Lower leg skin (tissue), 4 donors: ENCODE results near the gene MTG1. TPM values are rescaled to one million over a fixed set of nuclear protein-coding genes. Genes with fewer than 3 reads are reported as not detected.
"Not testable (repeated sequence)": the region's sequence is repeated elsewhere in the genome, so short reads cannot be mapped to it uniquely, and the experiment has no call there.

Experiments used
- DNase-seq, 2 donors: peaks; one replicate each; pipeline ENCODE4 v3.0.0-alpha.2; 2019; ENCODE audit warnings: low spot score in 2 of 2
- H3K4me3 ChIP-seq: fragments of 200-600 bp; sonication (generic); 2 replicates; pipeline ENCODE4 v1.5.1; 2017; ENCODE audit warnings: mild to moderate bottlenecking, low read depth; ENCODE audit not compliant: poor library complexity, severe bottlenecking
- CTCF ChIP-seq, 3 donors: fragments of 450-650 bp; IDR thresholded peaks; one replicate each; pipeline ENCODE4 v1.5.1; 2016; ENCODE audit warnings: antibody characterized with exemption in 3 of 3, mild to moderate bottlenecking in 3 of 3, moderate library complexity in 2 of 3
- POLR2A ChIP-seq, 2 donors: fragments of 450-650 bp; IDR thresholded peaks; one replicate each; pipeline ENCODE4 v1.6.1; 2016 to 2017; ENCODE audit warnings: antibody characterized with exemption in 2 of 2, mild to moderate bottlenecking in 1 of 2, moderate library complexity in 1 of 2
- WGBS, 2 donors: methylation state at CpG; one replicate each; pipeline ENCODE4 v1.1.5; 2018; 5-methylcytosine and 5-hydroxymethylcytosine counted together
- intact Hi-C: fragments of 100-400 bp; cut with DNase I; formaldehyde crosslinking; loops from one replicate; pipeline ENCODE4 v1.15.0; 2023; ENCODE audit warnings: low total_unique reads
- total RNA-seq, 4 donors: library from RNA; depleted of rRNA; stranded (reverse); fragments of >200 nt; gene quantifications; one replicate each; pipeline ENCODE4 v1.1.0, GENCODE V29; 2016

Gene MTG1
- total RNA-seq, 4 donors from 2014 or later, result 16.4 to 36.0 (median 25.6) TPM

DNA sequence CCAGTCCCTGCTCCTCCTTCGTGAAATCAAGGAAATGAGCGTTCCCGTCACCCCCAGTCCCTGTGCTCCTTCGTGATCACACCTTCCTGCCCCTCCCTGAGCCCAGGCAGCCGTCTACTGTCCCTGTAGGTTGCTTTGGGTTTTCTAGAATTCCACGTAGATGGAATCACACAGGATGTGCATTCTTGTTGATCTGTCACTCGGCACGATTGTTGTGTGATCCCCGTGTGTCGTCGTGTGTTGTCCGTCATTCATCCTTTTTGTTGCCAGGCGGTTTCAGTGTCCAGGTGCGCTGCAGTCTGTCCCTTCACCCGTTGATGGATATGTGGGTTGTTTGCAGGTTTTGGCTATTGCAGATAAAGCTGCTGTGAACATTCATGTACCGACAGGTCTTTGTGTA is 9.4 kb downstream of the MTG1 start:
- H3K4me3 ChIP-seq, result no peak overlapping the region
- WGBS, 2 donors, result 88 to 90% methylated on average over 16 of the region's 16 CpGs
- intact Hi-C loops, result no loop called here
- no peak for TF ChIP-seq POLR2A (IDR thresholded peaks at IDR 0.05)
- no peak for TF ChIP-seq CTCF (IDR thresholded peaks at IDR 0.05)
- DNase-seq, result no peak

DNA sequence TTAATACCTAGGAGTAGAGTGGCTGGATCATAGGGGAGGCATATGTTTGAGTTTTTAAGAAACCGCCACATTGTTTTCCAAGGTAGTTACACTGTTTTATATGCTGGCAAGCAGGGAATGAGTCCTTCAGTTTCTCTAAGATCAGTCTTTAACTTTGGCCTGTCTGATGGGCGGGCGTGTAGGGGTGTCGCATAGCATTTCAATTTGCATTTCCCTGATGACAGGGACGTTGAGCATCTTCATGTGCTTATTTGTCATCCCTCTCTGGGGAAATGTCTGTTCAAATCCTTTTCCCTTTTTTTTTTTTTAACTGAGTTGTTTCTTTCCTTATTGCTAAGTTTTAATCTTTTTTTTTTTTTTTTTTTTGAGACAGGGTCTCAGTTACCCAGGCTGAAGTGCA is 9.8 kb downstream of the MTG1 start:
- no peak for DNase-seq
- 88 to 93% methylated on average over 5 of the region's 5 CpGs for WGBS, 2 donors
- TF ChIP-seq POLR2A (IDR thresholded peaks at IDR 0.05) (no peak), CTCF (IDR thresholded peaks at IDR 0.05) (no peak)
- H3K4me3 ChIP-seq, result no peak overlapping the region
- intact Hi-C loops, result no loop called here

GRCh38 chr10:133405272-133405671 is 11.3 kb downstream of the MTG1 start:
- DNase-seq, result no peak
- no peak for TF ChIP-seq POLR2A (IDR thresholded peaks at IDR 0.05)
- no peak for TF ChIP-seq CTCF (IDR thresholded peaks at IDR 0.05)
- no peak overlapping the region for H3K4me3 ChIP-seq
- 66 to 76% methylated on average over 2 of the region's 2 CpGs for WGBS, 2 donors
- intact Hi-C loops, result no loop called here

- intact Hi-C loops, result no loop called here
- TF ChIP-seq POLR2A (IDR thresholded peaks at IDR 0.05), result no peak
- 94 to 95% methylated on average over 8 of the region's 8 CpGs for WGBS, 2 donors
- no peak for DNase-seq
- H3K4me3 ChIP-seq, result no peak overlapping the region
Observed at GRCh38 chr10:133405844-133406527, 12.0 kb downstream of the MTG1 start.

GRCh38 chr10:133411523-133412380 is 17.8 kb downstream of the MTG1 start:
- no peak for TF ChIP-seq CTCF (IDR thresholded peaks at IDR 0.05)
- no peak for TF ChIP-seq POLR2A (IDR thresholded peaks at IDR 0.05)
- WGBS, 2 donors, result 96 to 98% methylated on average over 7 of the region's 7 CpGs
- intact Hi-C loops, result no loop called here
- DNase-seq, result no peak
- no peak overlapping the region for H3K4me3 ChIP-seq

DNA sequence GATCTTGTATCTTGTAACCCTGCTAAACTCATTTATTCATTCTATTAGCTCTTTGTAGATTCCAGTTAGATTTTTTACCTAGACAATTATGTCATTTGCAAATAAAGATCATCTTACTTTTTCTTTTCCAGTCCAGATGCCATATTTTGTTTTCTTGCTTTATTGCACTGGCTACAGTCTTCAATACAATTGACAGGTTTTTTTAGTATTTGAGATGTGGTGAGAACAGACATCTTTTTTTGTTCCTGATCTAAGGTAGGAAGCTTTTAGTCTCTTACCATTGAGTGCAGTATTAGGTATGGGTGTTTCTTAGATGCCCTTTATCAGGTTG is 18.4 kb downstream of the MTG1 start:
- DNase-seq, result no peak
- intact Hi-C loops, result no loop called here
- no peak overlapping the region for H3K4me3 ChIP-seq
- TF ChIP-seq POLR2A (IDR thresholded peaks at IDR 0.05) (no peak), CTCF (IDR thresholded peaks at IDR 0.05) (no peak)

- 95 to 96% methylated on average over 21 to 23 of the region's 23 CpGs for WGBS, 2 donors
- H3K4me3 ChIP-seq, DNase-seq, intact Hi-C loops: not testable (repeated sequence)
Observed at GRCh38 chr10:133414401-133414800, 20.4 kb downstream of the MTG1 start.
